ENCODE results near the gene ARFIP2. TPM values are rescaled to one million over a fixed set of nuclear protein-coding genes. Genes with fewer than 3 reads are reported as not detected.
A peak's percentile ranks its signal among the peaks of the same experiment; 100 is the strongest.

ARFIP2 gene
- total RNA-seq, 4 donors from 2014 or later: 77.3 to 110 (median 87.2) TPM

- H3K36me3 ChIP-seq: peaks cover 0 to 4% (median 0%) of the 10 kb centered on the region in 4 donors
- peak overlapping the region in 2 of 4 donors; percentile 12 to 36 for H3K27ac ChIP-seq
- intact Hi-C loops (cut with DNase I; ENCODE audit: low total_unique reads): loop anchor here (10.0 kb wide), 1 partner anchor 131 kb away; no protein-coding TSS in a partner anchor
- in situ Hi-C loops (cut with MboI; ENCODE audit: low pct_ligation_motif_present in 1 of 4, low pct_unique_long_range_greater_than_20kb in 1 of 4, low sequenced_read_pairs in 3 of 4): loop anchor here in 1 of 4 donors (10.0 kb wide), 2 partner anchors 61 to 121 kb away; partner anchors contain the start of gene HPX
- WGBS, 2 donors (ENCODE audit: low coverage in 1 of 2): 0 to 57% methylated on average over 1 to 2 of the region's 2 CpGs
- DNase-seq: no peak
- H3K9me3 ChIP-seq: no peaks in the 10 kb centered on the region
- H3K27me3 ChIP-seq: no peaks in the 10 kb centered on the region
- TF ChIP-seq, protein P1, sequence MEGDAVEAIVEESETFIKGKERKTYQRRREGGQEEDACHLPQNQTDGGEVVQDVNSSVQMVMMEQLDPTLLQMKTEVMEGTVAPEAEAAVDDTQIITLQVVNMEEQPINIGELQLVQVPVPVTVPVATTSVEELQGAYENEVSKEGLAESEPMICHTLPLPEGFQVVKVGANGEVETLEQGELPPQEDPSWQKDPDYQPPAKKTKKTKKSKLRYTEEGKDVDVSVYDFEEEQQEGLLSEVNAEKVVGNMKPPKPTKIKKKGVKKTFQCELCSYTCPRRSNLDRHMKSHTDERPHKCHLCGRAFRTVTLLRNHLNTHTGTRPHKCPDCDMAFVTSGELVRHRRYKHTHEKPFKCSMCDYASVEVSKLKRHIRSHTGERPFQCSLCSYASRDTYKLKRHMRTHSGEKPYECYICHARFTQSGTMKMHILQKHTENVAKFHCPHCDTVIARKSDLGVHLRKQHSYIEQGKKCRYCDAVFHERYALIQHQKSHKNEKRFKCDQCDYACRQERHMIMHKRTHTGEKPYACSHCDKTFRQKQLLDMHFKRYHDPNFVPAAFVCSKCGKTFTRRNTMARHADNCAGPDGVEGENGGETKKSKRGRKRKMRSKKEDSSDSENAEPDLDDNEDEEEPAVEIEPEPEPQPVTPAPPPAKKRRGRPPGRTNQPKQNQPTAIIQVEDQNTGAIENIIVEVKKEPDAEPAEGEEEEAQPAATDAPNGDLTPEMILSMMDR (IDR thresholded peaks at IDR 0.05): peak; percentile 64 to 80 (median 73)
- TF ChIP-seq POLR2A (IDR thresholded peaks at IDR 0.05): no peak
- no peaks in the 10 kb centered on the region for H3K4me1 ChIP-seq
- H3K4me3 ChIP-seq: no peak overlapping the region
Measured at GRCh38 chr11:6505577-6506240, 24.6 kb upstream of the ARFIP2 start.

GRCh38 chr11:6504166-6504565 is 23.0 kb upstream of the ARFIP2 start:
- 44 to 94% methylated on average over 1 to 3 of the region's 3 CpGs for WGBS, 2 donors (ENCODE audit: low coverage in 1 of 2)
- in situ Hi-C loops (cut with MboI; ENCODE audit: low pct_ligation_motif_present in 1 of 4, low pct_unique_long_range_greater_than_20kb in 1 of 4, low sequenced_read_pairs in 3 of 4) (loop anchor here in 1 of 4 donors (10.0 kb wide), 2 partner anchors 59 to 119 kb away; partner anchors contain the start of gene HPX), intact Hi-C loops (cut with DNase I; ENCODE audit: low total_unique reads) (loop anchor here (10.0 kb wide), 1 partner anchor 129 kb away; no protein-coding TSS in a partner anchor)

DNA sequence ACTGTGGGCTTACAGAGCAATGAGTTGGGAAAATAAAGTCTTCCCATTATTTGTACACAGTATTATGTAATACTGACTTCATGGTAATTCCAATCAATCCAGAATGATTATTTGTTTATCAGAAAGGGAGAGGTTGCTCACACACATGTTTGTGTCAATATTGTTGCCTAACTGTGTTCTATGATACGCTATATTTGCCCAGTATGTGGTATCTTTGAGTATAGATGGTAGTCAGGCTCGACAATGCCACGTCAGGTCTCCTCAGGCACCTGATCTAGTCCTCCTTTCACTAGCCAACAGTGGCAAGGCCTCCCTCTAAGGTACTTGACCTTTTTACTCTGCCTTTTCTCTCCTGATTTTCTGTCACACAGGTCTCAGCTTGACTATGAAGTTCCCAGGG is 21.3 kb upstream of the ARFIP2 start:
- 94 to 99% methylated on average over 3 of the region's 3 CpGs for WGBS, 2 donors (ENCODE audit: low coverage in 1 of 2)
- Histone ChIP-seq H3K27me3 (no peaks in the 10 kb centered on the region), H3K4me3 (no peak overlapping the region), H3K36me3 (peaks cover 0 to 4% (median 0%) of the 10 kb centered on the region in 4 donors), H3K9me3 (no peaks in the 10 kb centered on the region), H3K27ac (no peak overlapping the region), H3K4me1 (peaks cover 0 to 6% (median 0%) of the 10 kb centered on the region in 4 donors)
- intact Hi-C loops (cut with DNase I; ENCODE audit: low total_unique reads) (loop anchor here (10.0 kb wide), 1 partner anchor 128 kb away; no protein-coding TSS in a partner anchor), in situ Hi-C loops (cut with MboI; ENCODE audit: low pct_ligation_motif_present in 1 of 4, low pct_unique_long_range_greater_than_20kb in 1 of 4, low sequenced_read_pairs in 3 of 4) (loop anchor here in 1 of 4 donors (10.0 kb wide), 2 partner anchors 58 to 118 kb away; partner anchors contain the start of gene HPX)
- no peak for TF ChIP-seq POLR2A (IDR thresholded peaks at IDR 0.05)
- no peak for TF ChIP-seq EP300 (IDR thresholded peaks at IDR 0.05; ENCODE audit: low read depth)
- TF ChIP-seq, protein P1 (IDR thresholded peaks at IDR 0.05): no peak
- TF ChIP-seq POLR2AphosphoS5 (IDR thresholded peaks at IDR 0.05): no peak
- DNase-seq: no peak

More at GRCh38 chr11:6504166-6504565, 23.0 kb upstream of the ARFIP2 start:
- peaks cover 0 to 4% (median 0%) of the 10 kb centered on the region in 4 donors for H3K36me3 ChIP-seq
- H3K4me3 ChIP-seq: no peak overlapping the region
- DNase-seq: no peak
- no peaks in the 10 kb centered on the region for H3K27me3 ChIP-seq
- no peak for TF ChIP-seq POLR2AphosphoS5 (IDR thresholded peaks at IDR 0.05)
- no peak for TF ChIP-seq EP300 (IDR thresholded peaks at IDR 0.05; ENCODE audit: low read depth)
- TF ChIP-seq, protein P1 (IDR thresholded peaks at IDR 0.05): no peak
- TF ChIP-seq POLR2A (IDR thresholded peaks at IDR 0.05): no peak
- no peaks in the 10 kb centered on the region for H3K9me3 ChIP-seq
- no peak overlapping the region for H3K27ac ChIP-seq
- H3K4me1 ChIP-seq: no peaks in the 10 kb centered on the region

DNA sequence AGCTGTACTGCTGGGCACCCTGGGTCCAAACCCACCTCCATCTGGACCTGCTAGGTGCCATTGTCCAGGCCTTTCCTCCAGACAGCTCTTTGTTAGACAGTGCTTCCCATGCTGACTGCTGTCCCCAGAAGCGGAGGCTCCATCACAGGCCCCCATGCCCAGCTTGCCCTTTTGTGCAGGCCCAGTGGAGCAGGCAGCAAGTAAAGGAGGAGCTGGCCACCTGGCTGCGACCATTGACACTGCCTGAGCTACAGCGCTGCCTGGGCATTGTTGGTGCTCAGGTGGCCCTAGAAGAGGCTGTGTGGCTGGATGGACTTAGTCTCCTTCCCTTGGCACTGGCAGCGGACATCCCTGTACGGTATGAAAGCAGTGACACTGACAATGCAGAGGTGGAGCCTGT is 17.4 kb upstream of the ARFIP2 start:
- H3K9me3 ChIP-seq: no peaks in the 10 kb centered on the region
- no peak for TF ChIP-seq POLR2A (IDR thresholded peaks at IDR 0.05)
- no peak for TF ChIP-seq POLR2AphosphoS5 (IDR thresholded peaks at IDR 0.05)
- no peak for TF ChIP-seq EP300 (IDR thresholded peaks at IDR 0.05; ENCODE audit: low read depth)
- TF ChIP-seq, protein P1 (IDR thresholded peaks at IDR 0.05): no peak
- H3K27ac ChIP-seq: peak overlapping the region in 2 of 4 donors; percentile 12 to 53
- in situ Hi-C loops (cut with MboI; ENCODE audit: low pct_ligation_motif_present in 1 of 4, low pct_unique_long_range_greater_than_20kb in 1 of 4, low sequenced_read_pairs in 3 of 4): no loop called here
- no peak overlapping the region for H3K4me3 ChIP-seq
- H3K27me3 ChIP-seq: no peaks in the 10 kb centered on the region
- peaks cover 0 to 6% (median 0%) of the 10 kb centered on the region in 4 donors for H3K4me1 ChIP-seq
- intact Hi-C loops (cut with DNase I; ENCODE audit: low total_unique reads): no loop called here
- peaks cover 0 to 4% (median 0%) of the 10 kb centered on the region in 4 donors for H3K36me3 ChIP-seq
- WGBS, 2 donors (ENCODE audit: low coverage in 1 of 2): 100% methylated on average over 5 of the region's 5 CpGs; no CpG with 5 or more reads in 1 of the 2 donors
- DNase-seq: no peak

Data from transverse colon (tissue), 4 donors.